Measurements from ENCODE around the gene DLGAP4.
A peak's percentile ranks its signal among the peaks of the same experiment; 100 is the strongest.

The DLGAP4 gene

DNA sequence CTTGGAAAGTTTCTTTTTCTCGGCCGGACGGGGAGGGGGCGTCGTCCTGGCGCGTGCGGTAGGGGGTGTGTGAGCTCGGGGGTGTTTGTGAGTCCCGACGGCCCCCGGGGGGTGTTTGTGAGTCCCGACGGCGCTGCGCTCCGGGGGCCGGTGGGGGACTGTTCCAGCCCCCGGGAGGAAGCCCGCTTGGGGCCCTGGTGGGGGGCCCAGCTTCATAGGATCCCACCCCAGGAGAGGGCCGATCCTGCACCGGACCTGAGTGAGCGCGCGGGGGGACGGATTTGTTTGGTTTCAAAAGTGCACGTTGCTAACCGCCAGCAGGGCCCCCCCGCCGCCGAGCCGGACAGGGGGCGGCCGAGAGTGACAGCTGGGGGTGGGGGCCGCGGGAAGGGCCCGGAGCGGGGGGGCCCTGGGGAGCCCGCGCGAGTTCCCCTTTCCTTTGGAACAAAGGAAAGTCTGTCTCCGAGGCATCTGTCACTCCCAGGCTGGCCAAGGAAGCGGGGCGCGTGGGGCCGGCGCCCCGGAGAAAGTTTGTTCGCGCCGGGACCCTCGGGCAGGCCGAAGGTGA, 267.7 kb downstream of the DLGAP4 start:
- peak; percentile 36 for DNase-seq

DNA sequence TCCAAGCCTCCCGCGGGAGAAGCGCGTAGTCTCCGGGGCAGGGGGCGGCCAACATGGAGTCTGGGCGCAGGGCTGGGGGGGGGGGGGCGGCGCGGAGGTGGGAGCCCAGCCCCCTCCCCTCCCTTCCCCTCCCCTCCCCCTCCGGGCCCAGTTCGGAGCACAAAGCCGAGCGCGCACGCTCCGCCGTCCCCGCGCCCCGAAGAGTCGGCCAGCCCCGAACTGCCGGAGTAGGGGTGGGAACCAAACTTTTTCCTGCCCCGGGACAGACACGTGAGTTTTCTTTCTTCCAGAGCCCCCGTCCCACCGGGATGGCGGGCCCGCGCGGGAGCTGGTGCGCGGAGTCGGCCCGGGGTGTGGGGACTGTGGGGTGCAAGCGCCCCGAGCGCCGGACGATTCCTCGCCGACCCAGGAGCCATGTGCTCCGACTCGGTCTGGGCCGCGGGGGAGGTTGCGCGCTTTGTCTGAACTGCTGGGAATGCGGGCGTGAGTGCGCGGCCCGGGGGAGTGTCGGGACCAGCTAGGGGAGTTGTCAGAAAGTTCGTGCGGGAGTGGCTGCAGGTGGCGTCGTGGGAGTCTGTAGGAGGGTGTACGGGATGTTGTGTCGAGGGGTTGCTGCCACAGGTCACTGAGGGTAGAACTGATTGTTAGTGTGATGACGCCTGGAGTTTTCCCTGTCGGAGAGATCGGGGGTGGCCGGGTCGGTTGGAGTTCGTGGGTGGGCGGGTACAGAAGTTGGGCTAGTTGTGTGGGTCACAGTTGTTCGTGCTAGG, 268.4 kb downstream of the DLGAP4 start:
- no peak for DNase-seq

DNA sequence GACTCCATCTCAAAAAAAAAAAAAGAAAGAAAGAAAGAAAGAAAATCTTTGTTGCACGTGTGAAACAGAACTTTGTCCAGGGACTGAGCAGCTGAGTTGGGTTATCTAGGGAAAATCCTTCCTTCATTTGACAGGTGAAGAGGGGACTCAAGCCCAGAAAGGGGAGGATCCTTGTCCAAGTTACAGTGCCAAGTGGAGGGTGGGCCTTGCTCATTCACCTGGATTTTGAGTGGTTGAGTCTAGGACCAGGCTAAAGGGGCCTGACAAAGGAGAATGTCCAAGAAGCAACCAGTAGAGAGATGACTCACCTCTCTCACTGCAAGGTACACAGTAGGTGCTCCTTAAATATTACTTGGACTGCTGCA, 269.9 kb downstream of the DLGAP4 start:
- DNase-seq, result no peak

Measured in midbrain (tissue), 1 donor.